ENCODE measurements around the gene ALDH3B1.

The ALDH3B1 gene

DNA sequence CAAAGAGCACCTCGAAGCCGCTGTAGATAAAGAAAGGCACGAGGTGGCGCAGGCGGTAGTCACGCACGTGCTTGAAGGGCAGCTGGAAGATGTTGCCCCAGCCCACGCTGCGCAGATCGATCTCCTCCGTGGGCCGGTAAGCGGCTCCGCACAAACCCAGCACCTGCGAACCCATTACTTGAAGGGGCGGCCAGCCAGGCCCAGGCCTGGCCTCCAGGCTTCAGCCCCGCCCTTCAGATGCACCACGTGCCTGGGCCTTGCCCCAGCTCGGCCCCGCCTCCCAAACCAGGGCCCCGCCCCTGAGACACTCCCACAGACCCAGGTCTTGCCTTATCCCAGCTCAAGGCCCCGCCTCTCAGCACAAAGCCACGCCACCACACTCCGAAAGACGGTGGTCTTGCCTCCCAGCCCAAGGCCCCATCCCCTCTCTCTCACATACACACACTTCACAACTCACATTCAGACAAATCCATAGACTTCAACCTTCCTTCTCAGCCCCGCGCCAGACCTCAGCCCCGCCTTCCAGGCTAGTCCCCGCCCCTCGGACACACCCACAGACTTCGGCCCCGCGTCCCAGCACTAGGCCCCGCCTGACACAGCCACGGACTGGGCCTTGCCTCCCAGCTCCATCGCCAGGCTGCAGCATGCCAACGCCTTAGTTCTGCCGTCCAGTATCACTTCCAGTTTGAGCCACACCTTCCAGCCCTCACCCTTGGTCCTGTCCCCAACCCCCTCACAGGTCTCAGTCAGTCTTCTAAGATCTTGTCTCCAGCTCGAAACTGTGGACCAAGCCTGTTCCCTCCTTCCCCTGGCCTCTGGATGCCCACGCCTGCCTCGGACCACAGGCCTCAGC, 13.3 kb upstream of the ALDH3B1 start:
- DNase-seq (ENCODE audit: low read depth, low spot score) = no peak

DNA sequence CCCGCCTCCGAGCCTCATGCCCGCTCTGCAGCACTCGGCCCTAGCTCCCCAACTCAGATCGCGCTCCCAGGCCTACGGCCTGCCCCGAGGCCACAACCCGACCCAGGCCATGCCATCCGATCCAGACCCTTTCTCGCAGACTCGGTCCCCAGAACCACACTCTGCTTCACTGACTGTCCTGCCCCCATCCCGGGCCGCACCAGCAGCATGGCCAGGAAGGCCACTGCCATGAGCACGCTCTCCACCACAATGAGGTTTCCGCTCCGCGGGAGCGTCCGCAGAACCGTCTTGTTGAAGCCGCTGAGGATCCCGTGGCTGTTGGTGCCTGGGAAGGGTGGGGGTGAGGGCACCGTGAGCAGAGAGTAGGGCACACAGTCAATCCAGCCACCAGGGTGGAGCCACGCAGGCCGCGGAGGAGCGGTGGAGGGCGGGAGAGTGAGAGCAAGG, 12.6 kb upstream of the ALDH3B1 start:
- DNase-seq (ENCODE audit: low read depth, low spot score) = no peak

DNA sequence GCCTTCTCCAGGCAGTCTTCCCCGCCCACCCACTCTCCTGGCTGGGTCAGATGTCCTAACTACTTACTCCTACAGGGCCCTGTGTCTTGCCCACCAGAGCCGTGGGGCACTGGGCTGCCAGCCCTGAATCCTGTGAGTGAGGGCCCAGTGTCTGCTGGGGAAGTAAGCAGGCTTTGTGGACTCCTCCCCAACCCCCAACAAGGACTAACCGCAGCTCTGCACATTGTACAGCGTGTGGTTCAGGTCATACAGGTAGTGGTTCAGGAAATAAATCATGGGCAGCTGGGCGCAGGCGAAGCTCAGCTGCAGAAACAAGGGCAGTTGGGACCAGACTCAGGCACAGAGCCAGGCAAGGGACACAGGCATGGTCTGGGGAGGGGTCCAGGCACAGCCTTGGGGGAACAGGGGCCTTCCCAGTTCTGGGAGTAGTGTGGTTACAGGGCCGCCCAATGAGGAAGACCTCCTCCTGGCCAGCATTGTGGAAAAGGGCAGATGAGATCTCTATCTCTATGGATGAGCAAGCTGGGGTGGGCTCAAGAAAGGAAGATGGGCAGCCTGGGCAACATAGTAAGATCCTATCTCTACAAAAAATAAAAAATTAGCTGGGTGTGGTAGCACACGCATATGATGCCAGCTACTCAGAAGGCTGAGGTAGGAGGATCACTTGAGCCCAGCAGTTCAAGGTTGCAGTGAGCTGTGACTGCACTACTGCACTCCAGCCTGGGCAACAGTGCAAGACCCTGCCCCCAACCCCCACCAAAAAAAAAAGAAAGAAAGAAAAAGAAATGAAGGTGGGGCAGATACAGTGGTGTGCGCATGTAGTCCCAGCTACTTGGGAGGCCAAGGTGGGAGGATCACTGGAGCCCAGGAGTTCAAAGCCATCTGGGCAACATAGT, 11.7 kb upstream of the ALDH3B1 start:
- DNase-seq (ENCODE audit: low read depth, low spot score) = no peak

DNA sequence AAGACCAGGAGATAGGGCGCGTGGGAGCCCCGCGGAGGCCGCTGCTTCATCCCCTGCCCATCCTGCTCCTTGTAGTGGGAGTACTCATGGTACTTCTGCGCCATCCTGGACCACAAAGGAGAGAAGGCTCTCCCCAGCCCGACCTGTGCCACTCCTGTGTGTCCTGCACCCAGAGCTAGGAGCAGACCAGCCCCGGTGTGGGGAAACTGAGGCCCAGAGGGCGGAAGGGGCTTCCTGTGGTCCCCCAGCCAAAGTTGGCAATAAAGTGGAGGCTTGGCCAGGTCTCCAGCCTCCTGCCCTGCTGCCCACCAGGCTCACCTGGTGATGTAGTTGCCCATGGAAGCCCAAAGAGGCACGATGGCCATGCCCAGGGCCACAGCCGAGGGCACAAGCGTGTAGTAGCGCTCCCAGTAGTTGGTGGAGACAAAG, 10.9 kb upstream of the ALDH3B1 start:
- DNase-seq (ENCODE audit: low read depth, low spot score) = no peak

DNA sequence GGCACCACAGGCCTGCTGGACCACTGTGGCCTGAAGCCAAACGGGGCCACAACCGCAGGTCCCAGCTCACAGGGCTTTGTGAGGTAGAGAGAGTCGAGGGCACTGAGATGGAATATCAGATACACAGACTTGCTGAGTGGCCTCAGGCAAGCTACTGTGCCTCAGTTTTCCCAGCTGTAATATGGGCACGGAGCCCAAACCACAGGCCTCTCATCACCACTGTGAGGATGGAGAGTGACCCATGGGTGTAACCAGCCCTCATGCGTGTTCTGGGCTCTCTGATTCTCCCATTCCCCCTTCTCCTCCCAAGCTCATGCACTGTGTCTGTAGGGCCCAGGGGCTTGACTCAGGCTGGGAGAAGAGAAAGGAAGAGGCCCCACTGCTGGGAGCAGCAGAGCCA, 10.4 kb upstream of the ALDH3B1 start:
- no peak for DNase-seq (ENCODE audit: low read depth, low spot score)

DNA sequence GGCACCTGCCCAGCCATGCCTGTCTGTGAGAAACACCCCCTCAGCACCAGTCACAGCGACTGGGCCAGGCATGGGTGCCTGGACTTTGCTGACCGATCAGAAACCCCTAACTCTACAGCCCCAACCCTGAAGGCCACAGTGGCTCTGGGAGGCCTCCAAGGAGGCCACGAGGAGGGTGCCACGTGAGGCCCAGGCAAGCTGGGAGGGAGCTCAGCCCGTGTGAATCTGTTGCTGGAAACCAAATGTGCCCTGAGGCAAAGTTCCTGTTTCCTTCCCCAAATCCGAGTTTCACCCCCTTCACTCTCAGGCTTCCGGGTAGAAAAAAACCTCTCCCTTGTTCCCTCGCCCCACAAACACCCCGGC, 7.6 kb upstream of the ALDH3B1 start:
- DNase-seq (ENCODE audit: low read depth, low spot score) = no peak

DNA sequence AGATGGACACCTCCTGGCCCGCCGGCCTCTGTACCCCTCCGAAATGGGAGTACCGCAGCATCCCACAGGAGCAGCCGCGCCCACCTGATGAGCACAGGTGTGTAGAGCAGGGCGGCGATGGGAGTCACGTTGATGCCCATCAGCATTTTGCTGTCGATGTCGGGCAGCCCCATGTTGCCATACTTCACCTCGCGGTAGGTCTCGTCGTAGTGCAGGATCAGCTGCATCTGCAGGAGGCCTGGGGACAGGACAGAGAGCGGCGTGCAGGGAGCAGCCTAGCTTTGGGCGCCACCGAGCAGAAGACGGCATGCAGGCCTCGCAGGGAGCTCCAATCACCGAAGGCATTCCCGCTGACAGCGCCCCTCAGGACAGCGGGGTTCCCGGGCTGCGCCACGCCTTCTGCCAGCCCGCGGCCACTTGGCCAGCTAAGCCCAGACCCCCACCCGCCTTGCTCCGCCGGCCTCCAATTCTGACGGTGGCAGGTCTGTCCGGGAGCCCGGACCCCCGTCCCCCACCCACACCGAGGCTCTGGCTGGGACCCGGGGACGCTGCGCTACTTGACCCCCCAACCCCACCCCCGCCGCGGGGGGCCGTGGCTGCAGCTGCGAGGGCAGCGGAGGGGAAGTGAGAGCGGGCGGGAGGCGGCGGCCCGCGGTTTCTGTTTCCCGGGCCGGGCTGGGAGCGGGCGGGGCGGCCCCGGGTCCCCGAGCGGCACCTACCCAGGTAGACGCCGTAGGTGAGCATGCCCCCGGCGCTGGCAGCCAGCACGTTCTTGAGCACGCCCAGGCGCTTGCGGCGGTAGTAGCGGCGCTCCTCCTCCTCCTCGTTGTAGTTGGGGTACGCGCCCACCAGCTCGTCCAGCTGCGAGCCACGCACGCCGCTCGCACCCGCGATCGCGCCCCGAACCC, 6.9 kb upstream of the ALDH3B1 start:
- no peak for DNase-seq (ENCODE audit: low read depth, low spot score)

DNA sequence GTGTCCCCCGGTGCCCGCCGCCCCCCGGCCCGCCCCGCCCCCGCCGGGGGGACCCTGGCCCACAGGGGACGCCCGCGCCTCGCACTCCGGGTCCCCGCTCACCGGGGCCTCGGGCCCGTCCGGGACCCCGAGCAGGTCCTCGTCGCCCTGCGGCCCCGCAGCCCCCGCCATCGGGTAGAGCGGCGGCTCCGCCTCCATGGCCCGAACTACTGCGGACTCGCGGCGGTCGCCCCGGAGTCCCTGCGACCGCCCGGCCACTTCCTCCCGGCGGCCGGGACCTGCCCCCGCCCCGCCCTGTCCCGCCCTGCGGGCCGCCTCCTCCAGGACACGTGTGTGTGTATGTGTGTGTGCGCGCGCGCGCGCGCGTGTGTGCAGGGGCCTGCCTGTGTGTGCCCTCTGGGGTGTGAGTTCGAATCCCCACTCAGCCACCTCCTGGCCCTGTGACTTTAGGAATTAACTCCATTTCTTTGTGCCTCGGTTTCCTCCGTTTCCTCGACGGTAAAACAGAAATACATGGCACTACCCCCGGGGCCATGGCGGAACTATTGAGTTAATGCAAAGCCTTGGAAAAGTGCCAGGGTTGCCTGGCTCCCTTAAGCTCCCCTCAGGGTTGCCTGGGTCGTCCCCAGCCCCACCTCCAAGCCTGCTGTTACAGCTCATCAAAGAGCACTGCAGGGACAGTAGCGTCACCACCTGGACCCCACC, 6.1 kb upstream of the ALDH3B1 start, which contains the start of gene UNC93B1:
TSS of gene UNC93B1 (minus strand) at position 252 of the 705 bp plus-strand sequence. CDS start at position 198, 54 bp downstream.
- no peak for DNase-seq (ENCODE audit: low read depth, low spot score)

DNA sequence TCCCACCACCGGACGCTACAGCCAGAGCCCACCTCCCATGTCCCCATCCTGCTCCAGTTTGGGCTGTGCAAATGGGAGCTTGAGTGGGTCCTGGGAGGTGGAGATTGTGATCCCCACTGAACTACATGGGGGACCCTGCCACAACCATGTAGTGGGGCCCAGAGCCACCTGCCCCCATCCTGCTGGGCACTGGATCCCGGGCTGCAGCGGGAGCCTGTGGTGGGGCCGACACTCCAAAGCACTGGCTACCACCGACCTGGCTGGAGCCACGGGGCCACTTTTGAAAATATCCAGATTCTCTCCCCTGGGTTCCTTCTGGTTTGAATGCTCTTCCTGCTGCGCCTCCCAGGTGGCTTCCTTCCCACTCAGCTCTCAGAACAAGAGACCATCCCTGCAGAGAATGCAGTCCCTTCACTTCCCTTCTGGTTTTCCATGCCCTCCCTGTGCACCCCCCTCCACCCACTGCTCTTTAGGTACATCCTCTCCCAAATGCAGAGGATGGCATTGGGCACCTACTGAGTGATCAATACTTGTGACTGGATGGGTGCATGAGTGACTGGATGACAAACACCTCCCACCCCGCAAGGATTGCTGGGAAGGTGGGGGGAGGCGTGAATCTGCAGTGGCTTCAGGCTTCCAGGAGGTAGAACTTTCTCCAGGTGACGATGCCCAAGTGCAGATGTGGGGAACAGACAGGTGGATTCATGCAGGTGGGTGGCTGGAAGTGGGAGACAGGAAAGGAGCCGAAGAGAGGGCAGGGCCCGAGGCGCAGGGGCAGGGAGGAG, 5.4 kb upstream of the ALDH3B1 start:
- no peak for DNase-seq (ENCODE audit: low read depth, low spot score)

DNA sequence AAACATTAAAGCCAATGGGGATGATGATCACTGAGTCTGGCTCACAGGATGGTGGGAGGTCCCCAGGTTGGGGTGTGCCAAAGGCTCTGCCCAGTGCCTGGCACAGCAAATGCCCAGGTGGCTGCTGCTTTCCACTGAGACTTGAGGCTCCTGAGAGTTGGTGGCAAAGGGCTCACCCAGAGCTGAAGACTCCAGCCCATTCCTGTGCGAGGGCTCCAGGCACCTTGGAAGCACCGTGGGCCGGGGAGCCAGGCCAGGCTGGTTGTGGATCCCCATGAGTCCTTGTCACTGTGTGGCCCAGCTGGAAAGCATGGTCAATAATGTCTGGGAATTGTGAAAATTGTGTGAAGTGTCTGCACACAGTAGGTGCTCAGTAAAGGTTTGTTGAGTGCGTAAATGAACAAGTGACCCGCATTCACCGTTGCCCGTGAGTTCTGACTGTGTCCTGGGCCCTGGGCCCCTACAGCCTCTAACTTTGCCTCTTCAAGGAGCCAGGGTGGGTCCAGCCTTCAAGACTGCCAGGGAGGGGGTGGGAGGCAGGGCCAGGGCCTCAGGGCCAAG, 3.4 kb upstream of the ALDH3B1 start:
- no peak for DNase-seq (ENCODE audit: low read depth, low spot score)

DNA sequence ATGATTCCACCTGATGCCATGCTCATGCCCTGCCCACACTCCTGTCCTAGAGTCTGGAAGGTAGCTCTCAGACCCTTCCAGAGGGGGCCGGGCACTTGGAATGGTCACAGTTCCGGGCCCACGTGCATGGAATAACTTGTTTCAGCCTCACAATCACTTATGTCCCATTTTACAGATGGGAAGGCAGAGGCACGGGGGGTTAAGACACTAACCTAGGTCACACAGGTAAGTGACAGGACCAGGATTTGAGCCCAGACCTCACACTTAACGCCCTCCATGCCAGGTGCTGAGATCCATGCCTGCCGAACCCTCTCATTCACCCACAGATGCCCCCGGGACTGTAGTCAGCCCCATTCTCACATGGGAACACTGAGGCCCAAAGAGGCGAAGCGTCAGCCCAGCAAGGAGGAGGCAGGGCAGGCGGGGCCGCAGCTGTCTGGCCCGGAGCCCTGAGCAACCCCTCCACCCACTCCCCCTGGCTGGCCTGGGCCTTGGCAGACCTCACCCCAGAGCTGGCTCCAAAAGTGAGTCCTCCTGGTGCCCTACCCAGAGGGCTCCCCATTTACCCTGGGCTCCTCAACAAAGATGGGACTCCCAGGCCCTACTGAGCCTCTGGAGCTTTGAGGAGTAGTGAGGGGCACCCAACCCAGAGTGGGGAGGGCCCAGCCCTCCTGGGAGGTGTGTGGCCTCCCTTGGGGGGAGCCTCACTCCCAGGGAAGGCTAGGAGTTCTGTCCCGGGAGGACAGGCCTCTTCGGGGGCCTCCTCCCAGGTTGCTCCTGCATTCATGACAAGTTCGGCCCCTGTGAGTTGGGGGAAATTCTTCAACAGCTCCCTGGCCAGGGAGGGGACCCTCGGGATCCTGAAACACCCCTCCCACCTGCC, 2.4 kb upstream of the ALDH3B1 start:
- no peak for DNase-seq (ENCODE audit: low read depth, low spot score)

DNA sequence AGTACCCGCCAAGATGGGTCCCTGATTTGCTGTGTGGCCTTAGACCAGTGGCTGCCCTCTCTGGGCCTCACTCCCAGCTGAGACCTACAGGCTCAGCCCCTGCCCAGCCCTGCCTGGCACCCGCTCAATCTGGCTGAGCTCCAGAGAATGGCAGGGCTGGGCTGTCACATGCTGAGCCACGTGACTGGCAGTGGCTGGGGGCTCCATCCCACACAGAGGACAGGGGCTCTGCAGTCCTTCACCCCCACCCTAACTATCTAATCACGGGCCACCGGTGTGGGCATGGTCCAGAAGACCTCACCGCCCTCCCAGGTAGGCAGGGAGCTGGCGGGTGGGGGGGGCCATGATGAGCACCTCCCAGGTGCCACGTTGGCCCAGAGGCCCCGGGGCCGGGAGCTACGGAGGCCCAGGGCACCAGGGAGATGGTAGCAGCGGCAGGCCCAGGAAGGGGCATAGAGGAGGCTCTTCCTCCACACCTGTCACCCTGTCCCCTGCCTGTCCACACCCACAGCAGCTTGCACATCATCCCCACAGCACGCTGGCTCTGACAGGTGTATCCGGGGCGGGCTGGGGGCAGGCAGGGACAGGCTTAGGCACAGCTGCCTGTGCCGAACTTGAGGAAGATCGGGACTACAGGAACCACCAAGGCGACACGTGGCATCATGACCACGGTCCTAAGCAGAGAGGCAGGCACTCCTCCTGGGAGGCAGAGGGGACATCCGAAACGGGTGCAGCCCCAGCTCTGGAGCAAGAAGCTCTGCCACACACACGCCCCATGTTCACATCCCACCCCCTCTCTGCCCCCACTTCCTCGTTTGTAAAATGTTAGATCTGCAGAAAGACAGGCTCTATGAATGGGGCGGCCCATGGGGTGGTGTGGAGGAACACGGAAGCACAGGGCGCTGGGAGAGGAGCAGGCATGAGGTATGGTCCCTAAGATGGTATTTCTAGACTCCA, 1.5 kb upstream of the ALDH3B1 start:
- no peak for DNase-seq (ENCODE audit: low read depth, low spot score)

DNA sequence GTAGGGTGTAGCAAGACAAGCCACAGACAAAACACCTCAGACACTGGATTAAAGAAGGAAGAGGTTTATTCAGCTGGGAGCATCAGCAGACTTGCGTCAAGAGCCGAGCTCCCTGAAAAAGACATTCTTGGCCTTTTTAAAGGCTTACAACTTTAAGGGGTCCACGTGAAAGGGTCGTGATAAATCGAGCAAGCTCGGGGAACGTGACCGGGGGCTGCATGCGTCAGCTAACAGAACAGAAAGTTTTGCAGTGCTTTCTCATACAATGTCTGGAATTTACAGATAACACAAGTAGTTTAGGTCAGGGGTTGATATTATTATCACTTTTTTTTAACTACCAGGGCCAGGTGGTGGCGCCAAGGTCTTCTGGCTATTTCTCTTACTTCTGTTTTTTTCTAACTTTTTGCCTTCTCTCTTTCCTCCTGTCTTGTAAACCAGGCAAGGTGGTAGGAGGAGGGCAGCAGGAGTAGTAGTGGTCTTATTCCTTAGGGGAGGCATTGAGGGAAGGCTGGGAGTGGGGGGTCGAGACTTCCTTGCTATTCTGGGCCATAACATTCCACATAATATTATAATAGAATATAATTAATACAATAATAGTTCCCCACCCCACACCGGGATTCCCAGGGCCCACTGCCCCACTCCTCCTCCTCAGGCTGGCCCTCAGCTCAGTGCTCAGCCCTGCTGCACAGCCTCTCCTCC, 587 bp upstream of the ALDH3B1 start:
- DNase-seq (ENCODE audit: low read depth, low spot score) = no peak

DNA sequence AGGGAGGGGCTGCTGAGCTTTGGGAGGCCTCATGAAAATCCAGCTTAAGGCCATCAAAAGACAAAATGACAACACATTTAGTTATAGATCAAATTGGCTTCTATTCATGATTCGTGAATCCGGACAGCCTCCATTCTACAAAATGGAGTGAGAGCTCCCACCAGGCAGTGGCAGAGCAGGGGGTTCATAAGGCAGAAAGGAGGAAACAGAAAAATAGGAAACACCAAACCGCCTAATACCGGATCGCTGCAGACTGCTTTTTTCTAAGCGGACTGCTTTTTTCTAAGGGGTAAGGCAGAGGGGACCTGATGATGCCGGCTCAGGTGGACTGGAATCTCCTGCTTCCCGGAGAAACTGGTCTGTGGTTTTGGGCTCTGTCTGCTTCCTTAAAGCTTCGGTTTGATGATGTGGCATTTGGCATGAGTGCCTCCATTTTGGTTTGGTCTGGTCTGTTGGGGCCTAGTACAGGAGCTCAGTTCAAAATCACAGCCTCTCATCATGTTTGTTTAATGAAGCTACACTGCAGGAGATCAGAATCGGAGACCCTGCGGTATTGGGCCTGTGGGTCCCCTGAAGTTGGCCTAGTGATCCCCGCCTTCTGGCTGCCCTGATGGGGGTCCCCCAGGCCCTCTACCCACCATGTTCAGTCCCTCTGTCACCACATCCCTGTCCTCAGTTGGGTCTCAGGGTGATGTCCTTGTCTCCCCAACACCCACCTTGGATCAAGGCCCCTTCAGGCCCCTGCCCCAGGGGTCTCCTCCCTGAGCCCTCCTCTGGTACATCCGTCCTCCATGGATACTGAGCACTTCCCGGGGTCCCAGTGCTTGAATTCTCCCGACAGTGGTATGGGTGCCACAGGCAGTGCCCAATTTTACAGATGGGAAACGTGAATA, 1.2 kb downstream of the ALDH3B1 start:
- no peak for DNase-seq (ENCODE audit: low read depth, low spot score)

DNA sequence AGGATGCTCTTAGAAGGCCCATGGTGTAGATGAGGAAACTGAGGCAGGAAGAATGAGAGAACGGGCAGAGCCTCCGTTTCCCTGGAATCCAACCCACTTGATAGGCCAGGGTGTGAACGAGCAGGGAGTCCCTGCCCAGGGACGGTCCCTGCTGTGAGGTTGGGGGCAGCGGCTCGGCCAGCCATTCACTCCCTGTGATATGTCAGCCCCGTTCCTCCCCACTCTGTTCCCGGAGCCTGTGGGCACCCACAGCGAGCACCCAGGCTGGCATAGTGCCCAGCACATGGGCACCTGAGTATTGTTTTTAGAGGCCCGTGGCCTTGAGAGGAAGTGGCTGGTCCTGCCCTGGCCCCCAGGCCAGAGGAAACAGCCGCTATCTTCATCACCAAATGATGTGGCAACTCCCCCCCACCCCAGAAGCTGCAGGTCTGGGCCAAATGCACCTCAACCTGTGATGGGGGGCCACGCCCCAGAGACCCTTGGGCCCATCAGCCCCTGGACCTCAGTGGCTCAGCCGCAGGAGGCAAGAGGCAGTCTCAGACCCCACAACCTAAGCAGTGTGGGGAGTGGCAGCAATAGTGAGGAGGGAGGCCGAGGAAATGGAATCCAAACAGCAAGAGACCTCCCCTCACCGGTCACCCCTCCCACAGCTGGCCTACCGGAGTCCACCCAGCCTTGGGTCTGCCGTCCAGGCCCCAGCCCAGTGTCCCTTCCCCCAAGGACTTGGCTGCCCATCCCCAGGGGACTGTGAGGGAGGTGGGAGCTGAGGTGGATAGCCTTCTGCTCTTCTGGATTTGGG, 2.1 kb downstream of the ALDH3B1 start:
- DNase-seq (ENCODE audit: low read depth, low spot score) = no peak
